Lung (tissue), 12 donors: ENCODE measurements around the gene SYNE1. TPM values are rescaled to one million over a fixed set of nuclear protein-coding genes. Genes with fewer than 3 reads are reported as not detected.
"Not testable (repeated sequence)": the region's sequence is repeated elsewhere in the genome, so short reads cannot be mapped to it uniquely, and the experiment has no call there.

Source experiments
- ATAC-seq: fragments of 200-7000 bp; cut with Tn5 transposase; one replicate; pipeline ENCODE4 v1.9.1; 2020; ENCODE audit warnings: moderate number of reproducible peaks; ENCODE audit not compliant: insufficient read depth, low FRiP score
- DNase-seq, 3 donors: peaks; one replicate each; pipeline ENCODE4 v3.0.0-alpha.2; 2013 to 2017
- H3K27ac ChIP-seq, 2 donors: one replicate each; pipeline ENCODE4 v1.5.1; 2013; ENCODE audit warnings: mild to moderate bottlenecking in 2 of 2, moderate library complexity in 2 of 2, control low read depth in 1 of 2, inconsistent platforms in 1 of 2, low read depth in 1 of 2, low read length in 1 of 2
- H3K27me3 ChIP-seq, 3 donors: one replicate each; pipeline ENCODE4 v1.5.1; 2013; ENCODE audit warnings: low read length in 2 of 3; ENCODE audit not compliant: control insufficient read depth in 3 of 3, insufficient read depth in 3 of 3
- H3K36me3 ChIP-seq, 4 donors: one replicate each; pipeline ENCODE4 v1.5.1; 2013; ENCODE audit warnings: low read length in 4 of 4, mild to moderate bottlenecking in 1 of 4, moderate library complexity in 1 of 4; ENCODE audit not compliant: control insufficient read depth in 4 of 4, insufficient read depth in 4 of 4
- H3K4me1 ChIP-seq, 5 donors: one replicate each; pipeline ENCODE4 v1.5.1; 2013; ENCODE audit warnings: low read length in 5 of 5, mild to moderate bottlenecking in 2 of 5, moderate library complexity in 1 of 5; ENCODE audit not compliant: control insufficient read depth in 5 of 5, insufficient read depth in 5 of 5
- H3K4me3 ChIP-seq: one replicate; pipeline ENCODE4 v1.5.1; 2013; ENCODE audit warnings: mild to moderate bottlenecking, control low read depth, moderate library complexity
- H3K9ac ChIP-seq, 2 donors: one replicate each; pipeline ENCODE4 v1.5.1; 2013; ENCODE audit warnings: low read length in 2 of 2, control low read depth in 1 of 2; ENCODE audit not compliant: insufficient read depth in 1 of 2
- H3K9me3 ChIP-seq, 4 donors: one replicate each; pipeline ENCODE4 v1.5.1; 2013; ENCODE audit warnings: low read length in 3 of 4, mild to moderate bottlenecking in 1 of 4, moderate library complexity in 1 of 4; ENCODE audit not compliant: control insufficient read depth in 4 of 4, insufficient read depth in 3 of 4
- WGBS, 2 donors: extraction: QIAGEN DNeasy Blood & Tissue Kit; methylation state at CpG; one replicate each; pipeline ENCODE4 v1.1.7; 2013; 5-methylcytosine and 5-hydroxymethylcytosine counted together
- polyA plus RNA-seq, 2 donors: library from polyadenylated mRNA; stranded (reverse); fragments of 200-250 nt; gene quantifications; one replicate each; pipeline ENCODE4 v1.2.1, GENCODE V29; 2013
- total RNA-seq, 2 donors: library from RNA; depleted of rRNA in 1 of 2; stranded (reverse); fragments of >200 nt in 1 of 2; gene quantifications; one replicate each; pipeline ENCODE4 v1.2.1, GENCODE V29; 2014 to 2021
- TF ChIP-seq, protein P1 (sequence below): IDR thresholded peaks from 2 replicates; pipeline ENCODE4 v1.5.1; 2012; ENCODE audit warnings: mild to moderate bottlenecking; ENCODE audit errors: control extremely low read depth, extremely low read depth
- donor health status: control.
- donor health status: control.
- donor health status: Bipolar disorder and iron deficiency.
- donor health status: healthy.
- donor health status: DM: yes; HTN: yes; CAD: no.

The SYNE1 gene
- total and polyA plus RNA-seq, 4 donors: 26.4 to 352 (median 131) TPM

DNA sequence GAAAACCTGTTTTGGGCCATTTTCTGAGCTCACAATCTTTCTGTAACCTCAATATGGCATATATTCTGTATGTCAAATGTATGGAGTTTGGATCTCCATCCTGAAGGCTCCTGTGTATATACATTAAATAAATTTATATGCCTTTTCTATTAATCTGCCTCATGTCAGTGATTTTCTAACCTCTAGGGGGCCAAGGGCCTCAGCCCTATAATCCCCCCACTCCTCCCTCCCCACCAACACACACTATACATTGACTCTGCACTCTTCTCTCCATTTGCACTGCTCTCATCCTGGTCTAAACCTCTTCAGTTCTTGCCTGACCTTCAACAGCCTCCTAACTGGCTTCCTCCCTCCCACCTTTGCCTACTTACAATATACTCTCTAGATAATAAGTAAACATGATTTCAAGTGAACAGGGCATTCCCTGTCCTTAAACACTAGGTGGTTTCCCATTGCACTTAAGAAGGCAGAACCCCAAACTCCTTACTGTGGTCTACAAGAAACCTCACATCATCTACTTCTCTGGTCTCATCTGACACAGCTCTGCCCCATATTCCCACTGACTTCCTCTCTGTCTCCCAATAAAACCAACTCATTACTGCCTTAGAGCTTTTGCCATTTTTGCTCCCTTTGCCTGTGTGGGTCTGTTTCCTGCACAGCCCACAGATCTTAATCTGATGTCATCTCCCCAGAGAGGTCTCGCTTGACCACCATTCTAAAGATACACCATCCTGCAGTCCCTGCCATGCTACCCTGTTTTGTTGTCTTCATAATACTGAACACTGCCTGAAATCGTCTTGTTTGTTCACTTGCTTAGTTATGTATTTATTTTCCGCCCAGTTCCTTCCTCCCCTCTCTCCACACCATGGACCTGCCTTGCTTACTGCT is 213.7 kb downstream of the SYNE1 start:
- Histone ChIP-seq H3K36me3 (peaks cover 0 to 3% (median 0%) of the 10 kb centered on the region in 4 donors), H3K4me1 (no peaks in the 10 kb centered on the region), H3K27ac (no peak overlapping the region), H3K9me3 (peaks cover 0 to 3% (median 0%) of the 10 kb centered on the region in 4 donors), H3K27me3 (no peaks in the 10 kb centered on the region), H3K9ac (no peak overlapping the region), H3K4me3 (no peak overlapping the region)
- 87 to 88% methylated on average over 3 of the region's 3 CpGs for WGBS, 2 donors
- TF ChIP-seq, protein P1, sequence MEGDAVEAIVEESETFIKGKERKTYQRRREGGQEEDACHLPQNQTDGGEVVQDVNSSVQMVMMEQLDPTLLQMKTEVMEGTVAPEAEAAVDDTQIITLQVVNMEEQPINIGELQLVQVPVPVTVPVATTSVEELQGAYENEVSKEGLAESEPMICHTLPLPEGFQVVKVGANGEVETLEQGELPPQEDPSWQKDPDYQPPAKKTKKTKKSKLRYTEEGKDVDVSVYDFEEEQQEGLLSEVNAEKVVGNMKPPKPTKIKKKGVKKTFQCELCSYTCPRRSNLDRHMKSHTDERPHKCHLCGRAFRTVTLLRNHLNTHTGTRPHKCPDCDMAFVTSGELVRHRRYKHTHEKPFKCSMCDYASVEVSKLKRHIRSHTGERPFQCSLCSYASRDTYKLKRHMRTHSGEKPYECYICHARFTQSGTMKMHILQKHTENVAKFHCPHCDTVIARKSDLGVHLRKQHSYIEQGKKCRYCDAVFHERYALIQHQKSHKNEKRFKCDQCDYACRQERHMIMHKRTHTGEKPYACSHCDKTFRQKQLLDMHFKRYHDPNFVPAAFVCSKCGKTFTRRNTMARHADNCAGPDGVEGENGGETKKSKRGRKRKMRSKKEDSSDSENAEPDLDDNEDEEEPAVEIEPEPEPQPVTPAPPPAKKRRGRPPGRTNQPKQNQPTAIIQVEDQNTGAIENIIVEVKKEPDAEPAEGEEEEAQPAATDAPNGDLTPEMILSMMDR: no peak
- DNase-seq: no peak
- ATAC-seq: no peak

DNA sequence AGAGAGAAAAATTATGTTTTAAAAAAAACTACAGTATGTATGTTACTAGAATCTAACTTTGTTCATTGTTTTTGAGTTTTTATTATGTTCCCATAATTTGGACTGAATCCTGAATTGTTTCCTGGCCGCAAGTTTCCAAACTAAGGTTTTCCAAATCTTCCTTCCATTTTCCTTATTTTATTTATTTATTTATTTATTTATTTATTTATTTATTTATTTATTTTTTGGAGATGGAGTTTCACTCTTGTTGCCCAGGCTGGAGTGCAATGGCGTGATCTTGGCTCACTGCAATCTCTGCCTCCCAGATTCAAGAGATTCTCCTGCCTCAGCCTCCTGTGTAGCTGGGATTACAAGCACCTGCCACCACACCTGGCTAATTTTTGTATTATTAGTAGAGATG is 215.7 kb downstream of the SYNE1 start:
- not testable (repeated sequence) for H3K9me3 ChIP-seq, H3K27ac ChIP-seq, H3K4me3 ChIP-seq, H3K36me3 ChIP-seq, ATAC-seq, DNase-seq, H3K27me3 ChIP-seq, H3K9ac ChIP-seq, H3K4me1 ChIP-seq
- 96 to 99% methylated on average over 2 of the region's 2 CpGs for WGBS, 2 donors

DNA sequence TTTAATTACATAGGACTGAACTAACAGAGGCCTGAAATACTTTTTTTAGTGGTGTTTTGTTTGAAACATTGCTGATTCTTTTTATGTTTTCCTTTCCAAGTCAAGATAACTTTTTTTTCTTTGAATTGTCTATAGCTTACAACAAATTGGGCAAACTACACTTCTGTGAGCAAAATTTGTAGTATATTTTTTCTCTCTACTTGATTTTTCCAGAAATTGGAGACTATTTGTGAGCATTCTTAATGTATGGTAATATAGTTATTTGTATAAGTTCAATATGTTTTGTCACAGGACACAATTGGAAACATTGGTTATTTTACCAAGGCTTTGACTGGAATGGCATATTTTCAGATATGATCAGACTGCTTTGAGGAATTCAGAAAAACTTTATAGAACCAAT is 216.5 kb downstream of the SYNE1 start:
- DNase-seq (no peak), ATAC-seq (no peak)
- TF ChIP-seq, protein P1: no peak
- Histone ChIP-seq H3K9ac (no peak overlapping the region), H3K4me1 (no peaks in the 10 kb centered on the region), H3K27me3 (no peaks in the 10 kb centered on the region), H3K36me3 (peaks cover 0 to 5% (median 0%) of the 10 kb centered on the region in 4 donors), H3K27ac (no peak overlapping the region), H3K9me3 (peaks cover 0 to 3% (median 0%) of the 10 kb centered on the region in 4 donors), H3K4me3 (no peak overlapping the region)

DNA sequence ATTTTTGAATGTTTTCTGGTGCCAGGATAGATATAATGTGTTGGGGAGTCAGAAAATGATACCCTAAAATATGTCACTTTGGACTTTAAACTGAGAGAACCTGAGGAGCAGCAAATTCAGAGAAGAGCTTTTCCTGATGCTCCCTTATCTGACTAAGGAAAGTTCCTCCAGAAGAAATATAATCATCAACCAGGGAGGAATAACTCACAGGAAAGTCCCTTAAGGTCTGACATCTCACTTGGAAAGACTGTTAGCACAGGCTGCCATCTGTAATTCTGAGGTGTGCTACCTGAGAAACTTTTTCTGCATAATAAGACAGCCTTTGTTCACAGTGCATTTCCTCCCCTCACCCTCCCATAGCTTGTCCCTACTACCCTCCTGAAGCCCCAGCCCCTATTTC is 218.6 kb downstream of the SYNE1 start:
- Histone ChIP-seq H3K27ac (no peak overlapping the region), H3K9me3 (peaks cover 0 to 3% (median 0%) of the 10 kb centered on the region in 4 donors), H3K4me1 (no peaks in the 10 kb centered on the region), H3K27me3 (no peaks in the 10 kb centered on the region), H3K4me3 (no peak overlapping the region), H3K9ac (no peak overlapping the region), H3K36me3 (peaks cover 0 to 5% (median 0%) of the 10 kb centered on the region in 4 donors)
- ATAC-seq (no peak), DNase-seq (no peak)
- TF ChIP-seq, protein P1: no peak
